GM15510 (cell line): ENCODE measurements around the gene ARRDC5.
A peak's percentile ranks its signal among the peaks of the same experiment; 100 is the strongest.

Source experiments
- POLR2A ChIP-seq: IDR thresholded peaks from 3 replicates; pipeline ENCODE4 v1.6.1; 2011; ENCODE audit warnings: borderline replicate concordance; ENCODE audit not compliant: insufficient read length; ENCODE audit errors: extremely low read depth

The ARRDC5 gene

GRCh38 chr19:4902796-4903195 lies at the start of gene ARRDC5:
Gene ARRDC5, minus strand, starts transcription at chr19:4902896. Its CDS starts 71 bp downstream, at chr19:4902825.
- no peak for TF ChIP-seq POLR2A

- no peak for TF ChIP-seq POLR2A
Measured at GRCh38 chr19:4951656-4952055, 49.0 kb upstream of the ARRDC5 start.

DNA sequence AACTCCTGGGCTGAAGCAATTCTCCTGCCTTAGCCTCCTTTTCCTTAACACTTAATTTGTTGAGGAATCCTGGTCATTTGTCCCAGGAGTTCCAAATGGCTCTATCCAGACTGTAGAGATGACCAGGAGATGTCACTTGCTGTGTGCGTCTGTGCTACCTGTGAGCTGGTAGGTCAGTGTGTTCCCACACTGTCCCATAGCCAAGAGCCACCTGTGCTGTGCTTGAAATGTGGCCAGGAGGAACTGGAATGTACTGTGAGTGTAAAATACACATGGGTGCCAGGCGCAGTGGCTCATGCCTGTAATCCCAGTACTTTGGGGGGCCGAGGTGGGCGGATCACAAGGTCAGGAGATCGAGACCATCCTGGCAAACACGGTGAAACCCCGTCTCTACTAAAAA lies 36.8 kb upstream of the ARRDC5 start:
- no peak for TF ChIP-seq POLR2A

GRCh38 chr19:4937060-4937459 lies 34.4 kb upstream of the ARRDC5 start:
- TF ChIP-seq POLR2A, result no peak

- no peak for TF ChIP-seq POLR2A
Measured at GRCh38 chr19:4935444-4935843, 32.7 kb upstream of the ARRDC5 start.

DNA sequence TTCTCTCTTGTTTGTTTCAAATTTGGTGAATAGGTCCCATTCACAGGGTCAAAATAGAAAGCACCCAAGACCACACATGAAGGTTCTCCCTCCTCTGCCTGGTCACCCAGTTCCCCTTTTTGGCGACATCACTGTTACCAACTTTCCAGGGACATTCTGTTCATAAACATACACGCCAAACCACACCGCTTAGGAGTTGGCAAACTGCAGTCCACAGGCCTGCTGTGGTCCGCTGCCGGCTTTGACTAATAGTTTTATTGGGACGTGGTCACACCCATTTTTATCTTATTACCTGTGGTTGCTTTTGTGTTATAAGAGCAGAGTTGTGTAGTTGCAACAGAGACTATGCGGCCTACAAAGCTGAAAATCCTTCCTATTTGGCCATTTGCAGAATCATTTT lies 30.8 kb upstream of the ARRDC5 start:
- no peak for TF ChIP-seq POLR2A

- TF ChIP-seq POLR2A, result no peak
Measured at GRCh38 chr19:4932711-4933110, 30.0 kb upstream of the ARRDC5 start.

GRCh38 chr19:4930664-4931063 lies 28.0 kb upstream of the ARRDC5 start:
- TF ChIP-seq POLR2A, result no peak

GRCh38 chr19:4929186-4929585 lies 26.5 kb upstream of the ARRDC5 start:
- TF ChIP-seq POLR2A, result no peak

DNA sequence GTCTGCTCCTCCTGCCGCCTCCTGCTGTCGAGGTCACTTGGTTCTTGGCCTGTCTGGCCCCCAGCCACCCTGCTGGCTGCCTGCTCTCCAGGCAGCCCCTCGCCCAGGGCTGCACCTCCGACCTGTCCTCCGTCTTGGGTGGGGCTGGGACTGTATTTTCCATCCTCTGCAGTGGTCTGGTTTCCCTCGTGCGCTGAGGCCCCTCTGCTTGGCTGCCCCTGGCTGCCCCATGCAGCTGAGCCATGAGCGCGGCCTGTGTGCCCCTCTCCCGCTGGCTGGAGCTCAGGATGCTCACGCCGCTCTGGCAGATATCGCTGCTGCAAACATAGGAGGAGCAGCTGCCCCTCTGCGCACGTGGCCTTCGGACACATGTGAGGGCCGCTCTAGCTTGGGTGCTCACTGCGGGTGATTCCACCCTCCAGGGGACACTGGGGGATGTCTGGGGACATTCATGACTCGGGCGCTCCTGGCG lies 20.6 kb upstream of the ARRDC5 start:
- TF ChIP-seq POLR2A, result no peak

DNA sequence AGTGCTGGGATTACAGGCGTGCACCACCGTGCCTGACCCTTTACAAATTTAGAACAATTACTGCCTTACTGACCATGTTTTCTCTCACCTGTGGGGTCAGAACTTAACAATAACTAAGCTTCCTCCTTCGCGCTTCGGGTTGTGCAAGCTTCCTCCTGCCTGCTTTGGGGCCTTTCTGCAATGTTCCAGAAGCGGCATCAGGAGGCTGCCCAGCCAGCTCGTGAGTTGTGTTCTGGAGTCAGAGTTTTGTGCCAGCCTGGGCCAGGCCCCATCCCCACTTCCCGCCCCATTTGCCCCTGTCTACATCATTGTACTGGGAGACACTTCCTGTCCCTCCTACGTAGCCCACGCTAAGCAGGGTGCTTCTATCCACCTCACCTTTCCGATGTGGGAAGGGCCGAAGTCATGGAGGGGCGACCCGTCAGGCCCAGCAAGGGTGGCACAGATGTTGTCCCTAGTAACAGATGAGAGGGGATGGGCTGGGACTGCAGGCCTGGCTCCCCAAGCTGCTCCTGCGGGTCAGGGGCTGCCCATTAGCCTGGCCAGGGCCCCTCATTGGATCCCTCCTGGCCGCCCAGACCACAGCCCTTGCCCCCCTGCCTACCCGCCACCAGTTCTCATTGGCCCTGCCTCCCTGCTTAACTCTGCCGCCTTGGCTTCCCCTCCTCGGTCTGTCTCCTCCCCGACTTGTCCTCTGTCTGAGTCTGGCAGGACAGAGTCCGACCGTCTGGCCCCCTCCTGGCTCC lies 20.0 kb upstream of the ARRDC5 start:
- no peak for TF ChIP-seq POLR2A

DNA sequence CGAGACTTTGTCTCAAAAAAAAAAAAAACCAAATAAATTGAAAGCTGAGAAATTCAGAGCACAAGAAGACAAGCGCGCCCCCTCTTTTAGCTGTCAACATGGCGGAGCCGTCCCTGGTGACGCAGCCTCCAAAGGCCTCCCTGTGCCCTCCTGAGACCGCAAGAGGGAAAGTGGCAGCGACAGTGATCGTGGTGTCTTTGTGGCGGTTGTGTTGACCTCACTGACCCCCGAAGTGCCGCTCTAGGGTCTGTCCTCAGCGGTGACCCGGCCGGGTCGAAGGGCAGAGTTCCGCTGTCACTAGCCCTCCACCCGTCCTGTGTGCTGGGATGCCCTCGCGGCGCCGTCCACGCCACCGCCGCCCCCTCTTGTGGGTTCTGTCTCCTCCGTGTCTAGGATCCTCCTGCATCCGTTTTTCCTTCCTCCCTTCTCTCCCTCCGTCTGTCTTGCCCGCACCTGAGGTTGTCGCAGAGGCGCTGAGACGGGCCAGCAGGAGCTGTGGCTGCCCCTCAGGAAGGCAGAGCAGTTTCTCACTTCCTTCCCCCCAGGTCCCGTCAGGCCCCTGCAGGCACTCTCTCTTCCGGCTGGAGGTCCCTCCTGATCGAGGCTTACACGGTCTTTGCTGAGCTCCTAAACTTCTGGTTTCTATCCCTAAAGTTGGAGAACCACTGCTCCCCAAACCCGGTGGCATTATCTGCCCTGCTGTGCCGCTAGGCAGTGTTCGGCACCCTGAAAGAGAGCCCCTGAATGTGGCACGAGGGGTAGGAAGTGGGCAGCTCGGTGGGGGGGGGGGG lies 13.8 kb upstream of the ARRDC5 start:
- peak; percentile 51 for TF ChIP-seq POLR2A

- no peak for TF ChIP-seq POLR2A
Measured at GRCh38 chr19:4914736-4915501, 12.2 kb upstream of the ARRDC5 start.

DNA sequence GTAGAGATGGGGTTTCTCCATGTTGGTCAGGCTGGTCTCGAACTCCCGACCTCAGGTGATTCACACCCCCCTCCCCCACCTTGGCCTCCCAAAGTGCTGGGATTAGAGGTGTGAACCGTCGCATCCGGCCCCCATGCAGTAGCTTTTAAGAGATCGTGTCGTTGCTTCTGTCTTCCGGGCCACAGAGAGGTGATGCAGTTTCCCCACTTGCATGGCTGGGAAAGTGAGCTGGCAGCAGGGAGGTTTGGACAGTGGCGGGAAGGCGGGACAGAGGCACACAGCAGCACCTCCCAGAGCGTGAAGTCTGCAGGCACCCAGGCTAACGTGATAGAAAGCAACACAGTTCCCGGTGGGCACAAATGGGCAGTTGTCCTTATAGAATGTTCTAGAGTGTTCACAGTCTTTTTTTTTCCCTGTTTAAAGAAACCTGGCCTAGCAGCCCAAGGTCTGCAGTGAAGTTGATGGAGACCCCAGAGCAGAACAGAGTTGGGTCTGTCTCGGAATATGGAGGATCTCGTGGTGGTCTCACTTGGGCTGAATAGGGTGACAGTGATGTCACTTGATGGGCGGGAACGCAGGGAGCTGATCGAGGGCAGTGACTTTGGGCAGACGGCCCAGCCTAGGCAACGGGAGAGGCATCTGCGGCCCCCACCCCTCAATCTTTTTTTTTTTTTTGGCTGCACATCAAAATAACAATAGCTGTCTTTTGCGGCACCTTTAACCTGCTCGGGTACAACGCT lies 11.5 kb upstream of the ARRDC5 start:
- no peak for TF ChIP-seq POLR2A
